Glutamatergic neuron (in vitro differentiated cells): ENCODE results near the gene KIRREL3. TPM values are rescaled to one million over a fixed set of nuclear protein-coding genes. Genes with fewer than 3 reads are reported as not detected.

Source experiments
- DNase-seq: peaks from one replicate; pipeline ENCODE4 v3.0.0; 2022
- H3K27ac Mint-ChIP-seq: one replicate; pipeline ENCODE4 v1.8.0; 2020; ENCODE audit warnings: mild to moderate bottlenecking, mixed read lengths, inconsistent platforms; ENCODE audit not compliant: unreplicated experiment
- H3K27me3 Mint-ChIP-seq: one replicate; pipeline ENCODE4 v1.8.0; 2020; ENCODE audit warnings: mild to moderate bottlenecking, moderate library complexity, mixed read lengths, inconsistent platforms; ENCODE audit not compliant: unreplicated experiment
- H3K36me3 Mint-ChIP-seq: one replicate; pipeline ENCODE4 v1.8.0; 2020; ENCODE audit warnings: mild to moderate bottlenecking, mixed read lengths, inconsistent platforms; ENCODE audit not compliant: unreplicated experiment
- H3K4me1 Mint-ChIP-seq: one replicate; pipeline ENCODE4 v1.8.0; 2020; ENCODE audit warnings: mild to moderate bottlenecking, low read depth, mixed read lengths, inconsistent platforms; ENCODE audit not compliant: unreplicated experiment
- H3K4me3 Mint-ChIP-seq: one replicate; pipeline ENCODE4 v1.8.0; 2020; ENCODE audit warnings: mild to moderate bottlenecking, mixed read lengths, inconsistent platforms; ENCODE audit not compliant: unreplicated experiment
- H3K9me3 Mint-ChIP-seq: one replicate; pipeline ENCODE4 v1.8.0; 2020; ENCODE audit warnings: mild to moderate bottlenecking, moderate library complexity, mixed read lengths, inconsistent platforms; ENCODE audit not compliant: unreplicated experiment
- total RNA-seq: library from RNA; stranded (reverse); fragmentation: NEBNext Ultra II Directional; extraction: Animal tissue kit (Norgen Biotek cat#: 25700); gene quantifications from one replicate; pipeline ENCODE4 v1.2.1, GENCODE V29; 2021; ENCODE audit not compliant: unreplicated experiment
- TF ChIP-seq, protein P1 (sequence below): fragments of 200-600 bp; sonication (generic); IDR thresholded peaks from one replicate; pipeline ENCODE4 v1.5.0; 2021; ENCODE audit not compliant: partially characterized antibody, unreplicated experiment

The KIRREL3 gene
- total RNA-seq, 1 donor from 2014 or later, result 25.3 TPM

- DNase-seq, result no peak
- no peaks in the 10 kb centered on the region for H3K36me3 Mint-ChIP-seq
- peaks cover 15% of the 10 kb centered on the region for H3K4me1 Mint-ChIP-seq
- no peak overlapping the region for H3K27ac Mint-ChIP-seq
- TF ChIP-seq, protein P1, sequence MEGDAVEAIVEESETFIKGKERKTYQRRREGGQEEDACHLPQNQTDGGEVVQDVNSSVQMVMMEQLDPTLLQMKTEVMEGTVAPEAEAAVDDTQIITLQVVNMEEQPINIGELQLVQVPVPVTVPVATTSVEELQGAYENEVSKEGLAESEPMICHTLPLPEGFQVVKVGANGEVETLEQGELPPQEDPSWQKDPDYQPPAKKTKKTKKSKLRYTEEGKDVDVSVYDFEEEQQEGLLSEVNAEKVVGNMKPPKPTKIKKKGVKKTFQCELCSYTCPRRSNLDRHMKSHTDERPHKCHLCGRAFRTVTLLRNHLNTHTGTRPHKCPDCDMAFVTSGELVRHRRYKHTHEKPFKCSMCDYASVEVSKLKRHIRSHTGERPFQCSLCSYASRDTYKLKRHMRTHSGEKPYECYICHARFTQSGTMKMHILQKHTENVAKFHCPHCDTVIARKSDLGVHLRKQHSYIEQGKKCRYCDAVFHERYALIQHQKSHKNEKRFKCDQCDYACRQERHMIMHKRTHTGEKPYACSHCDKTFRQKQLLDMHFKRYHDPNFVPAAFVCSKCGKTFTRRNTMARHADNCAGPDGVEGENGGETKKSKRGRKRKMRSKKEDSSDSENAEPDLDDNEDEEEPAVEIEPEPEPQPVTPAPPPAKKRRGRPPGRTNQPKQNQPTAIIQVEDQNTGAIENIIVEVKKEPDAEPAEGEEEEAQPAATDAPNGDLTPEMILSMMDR, result no peak
- peaks cover 4% of the 10 kb centered on the region for H3K9me3 Mint-ChIP-seq
- H3K27me3 Mint-ChIP-seq, result peaks cover 3% of the 10 kb centered on the region
- H3K4me3 Mint-ChIP-seq, result no peak overlapping the region
Observed at GRCh38 chr11:126570489-126570888, 430.1 kb downstream of the KIRREL3 start.

- Mint-ChIP-seq H3K4me1 (peaks cover 17% of the 10 kb centered on the region), H3K36me3 (no peaks in the 10 kb centered on the region), H3K27me3 (peaks cover 5% of the 10 kb centered on the region), H3K27ac (no peak overlapping the region), H3K9me3 (peaks cover 4% of the 10 kb centered on the region), H3K4me3 (no peak overlapping the region)
- DNase-seq, result no peak
- TF ChIP-seq, protein P1, result no peak
Observed at GRCh38 chr11:126567419-126567818, 433.2 kb downstream of the KIRREL3 start.

DNA sequence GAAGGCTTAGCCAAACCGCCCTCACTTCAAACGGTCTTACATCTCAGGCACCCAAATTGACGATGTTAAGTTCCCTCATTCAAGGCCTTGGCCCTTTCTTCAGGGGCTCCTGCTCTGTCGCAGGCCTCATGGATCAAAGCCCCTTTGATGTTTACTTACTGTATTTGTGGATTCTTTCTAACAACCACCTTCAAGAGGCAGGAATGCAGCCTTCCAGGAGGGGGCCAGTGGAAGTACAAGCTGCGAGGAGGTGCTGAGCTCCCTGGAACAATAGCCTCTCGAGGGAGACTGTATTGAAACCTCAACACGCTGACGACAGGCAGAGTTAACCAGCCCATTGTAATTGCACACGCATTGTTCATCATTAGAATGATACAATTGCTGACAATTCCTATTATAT, 436.0 kb downstream of the KIRREL3 start:
- no peak overlapping the region for H3K4me3 Mint-ChIP-seq
- peaks cover 9% of the 10 kb centered on the region for H3K27me3 Mint-ChIP-seq
- no peak overlapping the region for H3K27ac Mint-ChIP-seq

DNA sequence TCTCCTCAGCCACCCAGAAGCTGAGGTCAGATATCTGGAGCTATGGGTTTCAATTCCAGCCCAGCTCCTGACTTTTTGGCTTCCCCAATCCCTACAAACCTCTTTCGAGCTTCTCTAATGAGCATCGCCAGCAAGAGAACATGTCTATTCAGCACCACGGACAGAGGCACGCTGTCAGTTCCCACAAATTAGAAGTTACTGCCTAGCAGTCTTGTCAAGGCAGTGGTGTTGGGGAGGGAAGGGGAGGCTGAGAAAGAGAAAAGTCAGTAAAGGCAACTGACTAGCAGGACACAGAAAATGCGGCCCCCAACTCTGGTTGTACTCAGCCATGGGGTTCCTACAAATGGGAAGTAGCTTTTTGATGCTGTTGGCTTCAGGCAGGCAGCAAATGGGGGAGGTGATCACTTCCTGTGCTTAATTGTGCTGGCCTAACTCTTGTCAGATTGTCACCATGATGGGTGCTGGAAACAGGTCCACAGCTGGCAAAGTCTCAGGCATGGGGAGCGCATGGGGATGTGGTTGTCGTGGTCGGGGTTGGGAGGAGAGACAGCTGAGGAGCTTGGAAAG, 439.2 kb downstream of the KIRREL3 start:
- DNase-seq, result no peak
- no peak overlapping the region for H3K4me3 Mint-ChIP-seq
- H3K36me3 Mint-ChIP-seq, result no peaks in the 10 kb centered on the region
- no peaks in the 10 kb centered on the region for H3K9me3 Mint-ChIP-seq
- peaks cover 9% of the 10 kb centered on the region for H3K4me1 Mint-ChIP-seq
- no peak overlapping the region for H3K27ac Mint-ChIP-seq
- TF ChIP-seq, protein P1, result no peak
- peaks cover 7% of the 10 kb centered on the region for H3K27me3 Mint-ChIP-seq

More for the DNA sequence above, 436.0 kb downstream of the KIRREL3 start:
- no peaks in the 10 kb centered on the region for H3K36me3 Mint-ChIP-seq
- no peak for DNase-seq
- peaks cover 17% of the 10 kb centered on the region for H3K4me1 Mint-ChIP-seq
- TF ChIP-seq, protein P1, result no peak
- H3K9me3 Mint-ChIP-seq, result peaks cover 4% of the 10 kb centered on the region

- TF ChIP-seq, protein P1, result no peak
- no peaks in the 10 kb centered on the region for H3K9me3 Mint-ChIP-seq
- H3K36me3 Mint-ChIP-seq, result peaks cover 1% of the 10 kb centered on the region
- H3K27me3 Mint-ChIP-seq, result peaks cover 8% of the 10 kb centered on the region
- H3K4me1 Mint-ChIP-seq, result peaks cover 9% of the 10 kb centered on the region
- no peak for DNase-seq
- H3K4me3 Mint-ChIP-seq, result no peak overlapping the region
- H3K27ac Mint-ChIP-seq, result no peak overlapping the region
Observed at GRCh38 chr11:126560221-126560620, 440.3 kb downstream of the KIRREL3 start.
